ENCODE results near the gene CSH1. TPM values are rescaled to one million over a fixed set of nuclear protein-coding genes. Genes with fewer than 3 reads are reported as not detected.

The CSH1 gene
- polyA plus RNA-seq, 2 of the 4 experiments (the other 2 are of a cell fraction): not detected

GRCh38 chr17:63928172-63928666 lies 31.8 kb upstream of the CSH1 start:
- FAIRE-seq: no peak
- DNase-seq (ENCODE audit: low read depth in 1 of 2, low spot score in 1 of 2): no peak
- no peaks in the 10 kb centered on the region for H3K9me3 ChIP-seq
- TF ChIP-seq CBX2 (IDR thresholded peaks at IDR 0.05; ENCODE audit: borderline replicate concordance, low read depth) (no peak), EHF (CRISPR knock-in tag; IDR thresholded peaks at IDR 0.05) (no peak), FOXS1 (CRISPR knock-in tag; IDR thresholded peaks at IDR 0.05) (no peak), HEYL (CRISPR knock-in tag; IDR thresholded peaks at IDR 0.05) (no peak), CBX8 (IDR thresholded peaks at IDR 0.05) (no peak), MAFK (IDR thresholded peaks at IDR 0.05; ENCODE audit: partially characterized antibody) (no peak), SMC3 (IDR thresholded peaks at IDR 0.05) (no peak), REST (IDR thresholded peaks at IDR 0.05) (no peak), NFE2L2 (conservative IDR thresholded peaks at IDR 0.05; ENCODE audit: low read length) (no peak), ZFP36 (IDR thresholded peaks at IDR 0.05; ENCODE audit: borderline replicate concordance, partially characterized antibody) (no peak), POLR2A (IDR thresholded peaks at IDR 0.05; ENCODE audit: low read length) (no peak)
- TF ChIP-seq, protein P1, sequence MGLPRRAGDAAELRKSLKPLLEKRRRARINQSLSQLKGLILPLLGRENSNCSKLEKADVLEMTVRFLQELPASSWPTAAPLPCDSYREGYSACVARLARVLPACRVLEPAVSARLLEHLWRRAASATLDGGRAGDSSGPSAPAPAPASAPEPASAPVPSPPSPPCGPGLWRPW (IDR thresholded peaks at IDR 0.05): no peak
- TF ChIP-seq, protein P2, sequence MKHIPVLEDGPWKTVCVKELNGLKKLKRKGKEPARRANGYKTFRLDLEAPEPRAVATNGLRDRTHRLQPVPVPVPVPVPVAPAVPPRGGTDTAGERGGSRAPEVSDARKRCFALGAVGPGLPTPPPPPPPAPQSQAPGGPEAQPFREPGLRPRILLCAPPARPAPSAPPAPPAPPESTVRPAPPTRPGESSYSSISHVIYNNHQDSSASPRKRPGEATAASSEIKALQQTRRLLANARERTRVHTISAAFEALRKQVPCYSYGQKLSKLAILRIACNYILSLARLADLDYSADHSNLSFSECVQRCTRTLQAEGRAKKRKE (CRISPR knock-in tag; IDR thresholded peaks at IDR 0.05; ENCODE audit: low read depth): no peak
- no peak overlapping the region for H3K4me3 ChIP-seq
- CTCF ChIA-PET: interaction anchor here (0.5 to 9.0 kb wide), 13 partner anchors 9 to 1273 kb away, joined by 3 to 132 read pairs (median 7); partner anchors contain the start of genes CSHL1 and GH1
- H3K4me1 ChIP-seq: no peaks in the 10 kb centered on the region
- WGBS (ENCODE audit: missing lambda C conversion rate): 76% methylated on average over 10 of the region's 10 CpGs
- POLR2A ChIA-PET: no interaction called here
- no peak overlapping the region for H3K27ac ChIP-seq
- ATAC-seq: no peak
- H3K4me2 ChIP-seq: no peak overlapping the region

GRCh38 chr17:63927464-63928171 lies 31.2 kb upstream of the CSH1 start:
- no peak for TF ChIP-seq HOXB13 (CRISPR knock-in tag; IDR thresholded peaks at IDR 0.05; ENCODE audit: low read depth)
- no peak for TF ChIP-seq EP300 (IDR thresholded peaks at IDR 0.05)
- no peak for TF ChIP-seq HEYL (CRISPR knock-in tag; IDR thresholded peaks at IDR 0.05)
- no peak for TF ChIP-seq REST (IDR thresholded peaks at IDR 0.05)
- TF ChIP-seq JUN (IDR thresholded peaks at IDR 0.05): no peak
- no peak for TF ChIP-seq ZFP36 (IDR thresholded peaks at IDR 0.05; ENCODE audit: borderline replicate concordance, partially characterized antibody)
- no peak for TF ChIP-seq GATA3 (IDR thresholded peaks at IDR 0.05; ENCODE audit: borderline replicate concordance)
- no peak for TF ChIP-seq POLR2A (IDR thresholded peaks at IDR 0.05; ENCODE audit: low read length)
- TF ChIP-seq HDAC2 (IDR thresholded peaks at IDR 0.05): no peak
- TF ChIP-seq CBX2 (IDR thresholded peaks at IDR 0.05; ENCODE audit: borderline replicate concordance, low read depth): no peak
- no peak for TF ChIP-seq EHMT2 (IDR thresholded peaks at IDR 0.05; ENCODE audit: low read depth)
- no peaks in the 10 kb centered on the region for H3K4me1 ChIP-seq
- H3K4me2 ChIP-seq: no peak overlapping the region
- H3K27ac ChIP-seq: no peak overlapping the region
- H3K9me3 ChIP-seq: no peaks in the 10 kb centered on the region
- CTCF ChIA-PET: interaction anchor here (0.5 to 9.0 kb wide), 14 partner anchors 9 to 1272 kb away, joined by 3 to 132 read pairs (median 7); partner anchors contain the start of genes CSHL1 and GH1
- H3K4me3 ChIP-seq: no peak overlapping the region
- no peak for FAIRE-seq
- DNase-seq (ENCODE audit: low read depth in 1 of 2, low spot score in 1 of 2): no peak
- no peak for ATAC-seq
- WGBS (ENCODE audit: missing lambda C conversion rate): 54% methylated on average over 8 of the region's 8 CpGs
- POLR2A ChIA-PET: no interaction called here

All from A549 (cell line).